Fibroblast of pulmonary artery (primary cell): ENCODE measurements around the gene WDR70.

ENCODE experiments used
- DNase-seq: peaks from one replicate; pipeline ENCODE4 v3.0.0-alpha.2; 2010; ENCODE audit warnings: low read depth
- H3K4me3 ChIP-seq: replicated peaks from 2 replicates; pipeline ENCODE4 v1.5.1; 2011; ENCODE audit warnings: low read depth, mild to moderate bottlenecking, control low read depth, low read length, moderate library complexity
- CTCF ChIP-seq: IDR thresholded peaks from 2 replicates; pipeline ENCODE4 v1.5.1; 2011; ENCODE audit warnings: mild to moderate bottlenecking, control low read depth, low read length, inconsistent platforms; ENCODE audit errors: missing control alignments

WDR70 gene

GRCh38 chr5:37494756-37495155, 115.6 kb downstream of the WDR70 start:
- no peak overlapping the region for H3K4me3 ChIP-seq
- no peak for TF ChIP-seq CTCF
- DNase-seq, result no peak

GRCh38 chr5:37495210-37495609, 116.1 kb downstream of the WDR70 start:
- no peak overlapping the region for H3K4me3 ChIP-seq
- TF ChIP-seq CTCF, result peak; percentile 36
- DNase-seq, result peak; percentile 43

- no peak for TF ChIP-seq CTCF
- peak; percentile 45 for DNase-seq
- no peak overlapping the region for H3K4me3 ChIP-seq
Measured at GRCh38 chr5:37495668-37496347, 116.7 kb downstream of the WDR70 start.

GRCh38 chr5:37496902-37497445, 117.9 kb downstream of the WDR70 start:
- TF ChIP-seq CTCF, result no peak
- no peak for DNase-seq
- no peak overlapping the region for H3K4me3 ChIP-seq

- DNase-seq, result peak; percentile 26
- H3K4me3 ChIP-seq, result no peak overlapping the region
- no peak for TF ChIP-seq CTCF
Measured at GRCh38 chr5:37501152-37501551, 122.0 kb downstream of the WDR70 start.

GRCh38 chr5:37506241-37506640, 127.1 kb downstream of the WDR70 start:
- H3K4me3 ChIP-seq, result no peak overlapping the region
- DNase-seq, result no peak
- TF ChIP-seq CTCF, result no peak

GRCh38 chr5:37506722-37507121, 127.6 kb downstream of the WDR70 start:
- no peak overlapping the region for H3K4me3 ChIP-seq
- no peak for TF ChIP-seq CTCF
- no peak for DNase-seq
